GM19463 (cell line): ENCODE measurements around the gene HDAC10.
A peak's percentile ranks its signal among the peaks of the same experiment; 100 is the strongest.

ENCODE experiments used
- ATAC-seq: cut with Tn5 transposase; IDR thresholded peaks from one replicate; pipeline ENCODE4 v1.9.1; 2021; ENCODE audit warnings: mild to moderate bottlenecking, moderate library complexity; ENCODE audit not compliant: unreplicated experiment

Gene HDAC10

DNA sequence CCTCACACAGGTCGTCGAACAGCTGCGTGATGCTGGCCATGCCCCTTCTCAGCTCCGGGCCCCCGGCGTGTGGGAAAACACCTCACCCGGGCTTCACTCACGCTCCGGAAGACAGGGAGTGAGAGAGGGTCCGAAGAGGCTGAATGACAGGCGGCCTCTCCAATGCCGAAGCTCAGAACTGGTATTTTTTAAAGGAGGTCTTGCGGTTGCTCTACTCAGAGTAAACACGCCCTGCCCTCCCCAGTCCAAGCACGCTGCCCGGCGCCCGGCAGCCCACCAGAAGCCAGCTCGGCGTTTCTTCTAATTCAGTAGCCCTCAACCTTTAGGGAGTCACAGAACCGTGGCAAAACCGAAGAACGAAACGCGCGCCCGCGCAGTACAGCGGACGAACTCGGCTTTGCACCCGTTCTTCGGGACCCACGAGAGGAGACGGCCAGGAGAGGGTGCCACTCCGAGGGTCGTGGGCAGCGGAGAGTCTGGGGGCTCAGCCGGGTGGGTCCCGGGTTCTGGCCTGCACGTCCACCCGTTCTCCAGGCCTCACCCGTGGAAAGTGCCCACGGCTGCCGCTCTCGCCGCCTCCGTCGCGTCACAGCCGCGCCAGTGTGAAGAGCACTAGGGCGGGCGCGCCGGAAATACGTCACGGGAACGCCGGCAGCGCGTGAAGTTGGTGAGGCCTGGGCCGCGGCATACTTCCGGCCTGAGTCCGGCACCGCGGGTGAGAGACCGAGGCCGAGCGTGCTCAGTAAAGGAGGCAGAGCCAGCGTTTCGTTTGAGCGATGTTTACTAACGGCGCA lies 6.4 kb downstream of the HDAC10 start, which contains the start of gene TUBGCP6:
Gene TUBGCP6, minus strand, starts transcription at position 604 of the 794 bp plus-strand sequence. Its CDS starts 564 bp downstream, at position 40.
- peak; percentile 72 for ATAC-seq

DNA sequence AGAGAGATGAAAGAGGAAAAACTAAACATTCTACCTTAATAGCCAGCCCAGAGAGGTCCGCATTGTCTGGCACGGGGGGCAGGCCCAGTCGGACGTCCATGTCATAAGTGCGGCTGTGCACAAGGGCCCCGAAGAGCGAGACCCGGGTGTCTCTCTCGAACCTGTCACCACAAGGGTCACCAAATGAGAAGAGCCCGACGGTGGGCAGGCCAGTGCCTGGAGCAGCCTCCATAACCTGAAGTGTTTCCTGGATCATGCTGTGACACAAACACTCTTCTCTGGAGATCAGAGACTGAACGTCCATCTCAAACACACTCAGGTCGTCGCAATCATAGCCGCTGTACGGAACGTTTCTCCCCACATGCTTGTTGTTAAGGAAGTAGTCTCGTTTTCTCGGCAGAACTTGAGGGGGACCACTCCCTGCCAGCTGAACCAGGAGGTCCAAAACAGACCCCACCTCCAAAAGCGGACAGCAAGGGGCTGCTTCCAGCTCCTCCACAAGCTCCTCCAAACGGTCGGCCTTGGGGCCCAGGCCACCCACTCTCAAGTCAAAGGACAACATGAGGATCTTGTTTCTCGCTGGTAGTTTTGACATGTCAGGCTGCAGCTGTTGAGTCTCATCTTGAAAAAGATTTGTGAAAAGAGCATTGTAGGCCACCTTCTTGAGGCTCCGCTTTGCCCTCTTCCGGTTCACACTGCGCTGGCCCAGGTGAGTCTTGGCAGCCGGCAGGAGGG lies 7.2 kb downstream of the HDAC10 start:
- no peak for ATAC-seq

DNA sequence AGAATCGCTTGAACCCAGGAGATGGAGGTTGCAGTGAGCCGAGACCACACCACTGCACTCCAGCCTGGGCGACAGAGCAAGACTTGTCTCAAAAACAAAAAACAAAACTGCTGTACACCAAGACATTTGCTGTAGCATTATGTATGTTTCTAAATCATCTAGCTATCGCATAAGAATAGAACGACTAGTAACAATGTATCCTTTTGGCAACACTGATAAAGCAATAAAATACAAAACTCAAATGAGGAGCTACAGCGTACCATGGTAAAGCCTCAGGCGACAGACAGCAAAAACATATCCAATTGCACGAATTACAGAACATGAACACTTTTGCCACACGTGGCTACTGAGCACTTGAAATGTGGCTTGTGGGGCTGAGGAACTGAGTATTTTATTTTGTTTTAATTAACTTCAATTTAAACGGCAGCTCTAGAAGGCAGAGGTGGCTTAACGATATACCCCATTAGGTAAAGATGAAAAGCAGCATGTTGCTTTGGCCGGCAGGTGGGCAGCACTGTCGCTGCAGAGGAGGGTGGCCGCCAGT lies 8.6 kb downstream of the HDAC10 start:
- ATAC-seq = no peak

DNA sequence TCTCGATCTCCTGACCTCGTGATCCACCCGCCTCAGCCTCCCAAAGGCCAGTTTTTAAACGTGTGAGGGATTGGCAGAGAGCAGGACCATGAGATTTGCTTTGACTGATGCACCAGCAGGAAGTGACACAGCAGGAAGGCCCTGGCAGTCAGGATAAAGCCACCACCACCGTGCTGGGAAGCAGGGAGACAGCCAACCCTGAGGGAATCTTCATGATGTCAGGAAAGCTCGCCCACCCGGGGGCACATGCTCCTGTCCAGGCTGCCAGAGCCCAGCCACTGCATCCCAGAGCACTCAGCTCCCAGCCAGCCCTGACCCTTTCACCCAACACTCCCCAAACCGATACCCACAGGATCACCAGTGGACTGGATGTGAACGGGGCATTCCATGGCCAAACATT lies 12.3 kb downstream of the HDAC10 start:
- no peak for ATAC-seq

DNA sequence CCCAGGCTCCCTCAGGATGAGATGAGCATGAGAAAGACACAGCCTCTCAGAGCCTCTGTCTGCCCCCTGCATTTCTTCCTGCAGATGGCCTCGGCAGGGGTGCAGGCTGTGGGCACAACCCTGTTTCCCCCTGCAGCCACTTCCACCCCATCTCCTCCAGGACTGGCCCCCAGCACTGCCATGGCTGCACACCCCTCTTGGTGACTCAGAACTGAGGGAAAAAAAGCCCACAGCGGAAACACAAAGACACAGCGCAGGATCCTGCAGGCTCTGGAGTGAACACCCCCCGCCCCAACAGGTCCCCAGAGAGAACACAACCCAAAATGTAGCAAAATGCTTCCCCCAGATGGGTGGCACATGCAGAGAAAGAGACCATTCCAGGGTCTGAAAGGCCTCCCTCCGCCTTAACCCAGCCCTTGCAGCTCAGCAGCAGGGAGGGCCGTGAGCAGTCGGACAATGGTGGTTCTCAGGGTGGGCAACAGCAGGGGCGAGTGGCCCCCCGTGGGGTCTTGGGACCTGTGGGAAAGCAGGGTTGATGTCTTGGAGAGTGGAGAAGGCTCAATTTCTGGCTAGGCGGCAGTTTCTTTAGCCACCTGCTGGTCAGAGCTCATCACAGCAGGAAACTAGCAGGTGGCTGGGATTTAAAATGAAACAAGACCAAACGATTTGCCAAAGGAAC lies 14.2 kb downstream of the HDAC10 start:
- ATAC-seq = no peak

DNA sequence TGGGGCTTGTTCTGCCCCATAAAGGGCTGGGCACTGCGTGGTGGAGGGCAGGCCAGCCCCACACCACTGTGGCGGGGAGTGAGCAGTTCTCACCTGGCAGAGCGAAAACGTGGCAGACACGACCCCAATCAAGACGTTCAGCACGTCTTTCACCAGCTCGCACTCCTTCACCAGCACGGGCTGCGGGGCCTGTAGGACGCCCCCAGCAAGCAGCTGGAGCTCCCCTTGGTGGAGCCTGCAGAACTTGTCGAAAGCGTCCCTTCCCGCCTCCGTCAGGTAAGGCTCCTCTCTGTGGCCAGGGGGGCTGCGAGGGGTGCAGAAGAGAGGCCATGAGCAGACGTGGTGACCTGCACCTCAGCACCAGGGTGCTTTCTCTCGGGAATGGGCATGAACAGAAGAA lies 17.8 kb downstream of the HDAC10 start:
- ATAC-seq = no peak

DNA sequence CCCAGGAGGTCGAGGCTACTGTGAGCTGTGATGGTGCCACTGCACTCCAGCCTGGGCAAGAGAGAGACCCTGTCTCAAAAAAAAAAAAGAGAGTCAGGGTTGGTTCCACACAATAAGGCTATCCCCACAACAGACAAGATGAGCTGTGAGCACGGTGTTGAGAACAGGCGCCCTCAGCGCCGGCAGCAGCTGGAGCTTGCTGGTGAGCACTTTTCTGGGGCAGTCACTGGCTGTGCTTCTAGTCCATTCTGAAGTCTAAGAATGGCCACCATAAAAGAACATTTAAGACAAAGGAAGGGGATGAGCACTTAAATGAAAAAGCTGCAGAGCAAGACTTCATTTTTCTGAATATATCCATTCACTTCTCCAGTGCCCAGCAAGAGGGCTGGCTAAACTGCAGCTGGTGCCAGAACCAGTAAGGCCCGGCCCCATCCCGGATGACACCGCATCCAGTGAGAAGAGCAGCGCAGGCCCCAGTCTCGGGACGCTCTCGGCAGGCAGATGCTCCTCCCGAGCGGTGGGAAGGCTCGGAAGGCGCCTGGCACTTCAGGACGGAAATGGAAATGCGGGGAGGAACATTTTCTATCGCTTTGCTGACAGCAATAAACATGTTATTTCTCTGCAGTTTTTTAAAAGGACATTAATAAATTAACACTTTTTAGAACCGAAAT lies 18.4 kb downstream of the HDAC10 start:
- no peak for ATAC-seq

DNA sequence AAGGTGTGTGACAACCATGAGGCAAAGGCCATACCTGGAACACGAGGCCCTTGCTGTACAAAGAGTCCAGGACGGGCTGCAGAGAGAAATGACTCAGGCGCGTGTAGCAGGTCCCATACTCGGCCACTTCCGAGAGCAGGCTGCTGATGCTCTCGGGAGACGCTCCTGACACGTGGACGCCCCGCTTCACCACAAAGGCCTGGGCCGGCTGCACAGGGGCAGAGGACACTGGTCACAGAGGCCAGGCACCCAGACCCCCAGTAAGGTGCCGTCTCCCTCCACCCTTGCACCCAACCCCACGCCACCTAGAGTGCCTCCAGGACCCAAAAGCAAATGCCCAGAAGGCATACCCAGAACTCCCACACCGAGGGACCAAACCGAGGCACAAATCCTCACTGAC lies 21.7 kb downstream of the HDAC10 start:
- no peak for ATAC-seq

DNA sequence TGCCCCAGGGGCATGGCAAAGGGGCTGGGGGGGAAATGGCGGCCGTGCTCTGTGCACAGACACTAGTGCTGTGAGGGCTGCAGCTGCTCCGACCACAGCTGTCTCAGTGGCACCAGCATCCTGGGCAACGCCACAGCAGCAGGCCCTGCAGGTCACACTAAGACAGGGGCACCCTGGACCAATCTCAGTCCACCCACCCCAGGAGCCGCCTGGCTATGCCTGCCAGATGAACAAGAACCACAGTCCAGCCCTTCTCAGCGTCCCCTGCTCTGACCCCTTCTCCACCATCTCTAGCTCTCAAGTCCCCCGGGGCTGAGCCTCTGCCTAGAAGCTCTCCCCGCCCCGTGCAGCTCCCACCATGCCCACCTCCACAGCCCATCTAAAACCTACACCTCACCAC lies 22.7 kb downstream of the HDAC10 start:
- ATAC-seq = no peak

DNA sequence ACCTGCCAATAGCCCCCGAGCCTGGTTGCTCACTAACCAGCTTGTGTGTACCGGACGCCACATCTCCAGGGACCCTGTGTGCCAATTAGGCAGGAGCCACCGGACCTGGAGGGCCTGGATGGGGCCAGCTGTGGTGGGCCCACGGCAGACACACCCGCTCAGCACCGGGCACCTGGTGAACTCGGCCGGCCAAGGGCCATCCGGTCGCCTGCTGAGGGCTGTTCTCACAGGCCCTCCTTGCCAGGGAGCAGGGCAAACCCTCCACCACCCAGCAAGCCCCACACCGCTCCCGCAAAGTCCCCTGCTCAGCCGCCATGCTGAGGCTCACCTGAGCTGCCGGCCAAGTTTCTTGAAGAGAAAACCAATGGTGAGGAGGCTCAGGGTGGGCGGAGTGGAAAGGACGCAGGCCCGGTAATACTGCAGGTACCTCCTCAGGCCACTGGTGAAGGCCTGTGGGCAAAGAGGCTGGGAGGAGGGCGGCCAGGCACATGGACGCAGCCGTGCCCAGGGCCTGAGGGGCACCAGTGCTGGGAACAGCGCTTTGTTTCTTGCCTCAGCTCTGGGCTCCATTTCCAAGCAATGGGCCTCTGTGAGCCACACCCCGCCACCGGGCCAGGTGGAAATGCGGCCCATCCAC lies 23.4 kb downstream of the HDAC10 start:
- ATAC-seq = no peak

DNA sequence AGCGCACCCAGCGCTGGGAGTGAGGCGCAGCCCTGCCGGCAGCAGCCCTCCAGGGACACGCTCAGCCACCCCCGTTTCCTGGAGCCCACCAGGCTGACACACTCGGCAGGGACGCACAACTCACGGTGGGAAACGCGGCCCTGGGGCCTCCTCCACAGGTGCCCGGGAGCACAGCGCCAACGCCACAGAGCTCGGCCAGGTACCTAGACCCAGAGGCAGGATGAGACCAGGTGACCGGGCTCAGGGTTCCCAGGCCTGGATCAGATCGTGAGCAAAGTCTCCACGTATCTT lies 24.2 kb downstream of the HDAC10 start:
- no peak for ATAC-seq

DNA sequence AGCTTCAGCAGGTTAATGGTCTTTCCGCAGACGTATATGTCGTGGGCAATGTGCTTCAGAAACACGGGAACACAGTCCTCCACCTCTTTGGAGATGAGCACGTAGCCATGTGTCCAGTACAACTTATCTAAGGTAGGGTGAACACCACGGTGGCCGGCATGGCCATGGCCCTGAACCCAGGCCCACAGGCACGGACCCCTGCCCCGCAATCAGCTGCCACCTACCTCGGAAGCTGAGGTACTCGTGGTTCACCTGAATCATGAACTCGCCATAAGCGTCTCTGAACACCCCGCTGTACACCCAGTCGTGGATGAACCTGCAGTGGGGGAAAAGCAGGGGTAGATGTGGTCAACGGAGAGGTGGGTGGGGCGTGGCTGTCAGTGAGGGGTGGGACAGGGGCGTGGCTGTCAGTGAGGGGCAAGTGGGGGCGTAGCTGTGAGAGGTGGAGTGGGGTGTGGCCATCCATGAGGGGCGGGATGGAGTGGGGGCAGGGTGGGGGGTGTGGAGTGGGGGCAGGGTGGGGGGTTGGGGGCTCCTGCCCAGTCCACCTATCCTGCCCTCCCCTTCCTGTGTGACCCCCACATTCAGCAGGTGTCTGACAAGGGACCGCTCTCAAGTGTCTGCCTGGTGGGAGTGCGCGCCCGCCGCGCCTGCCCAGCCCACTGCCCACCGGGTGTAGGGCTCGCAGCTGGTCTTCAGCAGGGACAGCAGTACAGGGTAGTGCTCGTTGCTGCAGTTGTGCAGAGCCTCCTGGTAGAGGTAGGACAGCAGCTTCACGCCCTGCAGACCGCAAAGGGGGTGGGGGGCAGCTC lies 24.8 kb downstream of the HDAC10 start:
- no peak for ATAC-seq

DNA sequence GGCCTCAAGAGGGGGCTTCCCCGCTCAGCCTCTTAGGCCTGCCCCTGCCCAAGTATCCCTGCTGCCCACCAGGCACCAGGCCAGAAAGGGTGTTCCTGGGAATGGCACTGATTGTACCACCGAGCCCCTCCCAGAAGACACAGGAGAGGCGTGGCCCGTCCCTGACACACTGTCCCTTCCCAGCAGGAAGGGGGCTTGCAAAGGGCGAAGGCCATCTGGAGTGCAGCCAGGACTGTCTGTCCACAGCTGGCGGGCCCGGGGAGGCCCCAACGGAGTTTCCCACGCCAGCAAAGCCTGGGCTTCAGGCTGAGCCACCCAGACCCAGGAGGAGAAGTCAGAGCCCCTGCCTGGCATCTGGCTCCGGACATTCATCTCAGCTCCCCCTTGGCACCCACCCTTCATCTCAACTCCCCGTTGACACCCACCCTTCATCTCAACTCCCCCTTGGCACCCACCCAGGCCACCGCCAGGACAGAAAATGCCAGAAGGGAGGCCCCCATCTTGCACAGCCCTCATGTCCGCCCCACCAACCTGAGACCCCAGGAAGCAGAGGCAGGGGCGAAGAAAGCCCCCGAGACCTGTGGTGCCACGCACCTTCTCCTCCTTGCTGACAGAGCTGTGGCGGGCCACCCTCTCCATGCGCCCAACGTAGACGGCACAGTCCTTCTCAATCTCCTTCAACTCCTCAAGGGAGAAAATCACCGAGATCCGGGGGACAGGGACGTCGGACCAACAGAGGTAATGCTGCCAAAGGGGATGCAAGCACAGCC lies 25.7 kb downstream of the HDAC10 start:
- ATAC-seq = no peak

DNA sequence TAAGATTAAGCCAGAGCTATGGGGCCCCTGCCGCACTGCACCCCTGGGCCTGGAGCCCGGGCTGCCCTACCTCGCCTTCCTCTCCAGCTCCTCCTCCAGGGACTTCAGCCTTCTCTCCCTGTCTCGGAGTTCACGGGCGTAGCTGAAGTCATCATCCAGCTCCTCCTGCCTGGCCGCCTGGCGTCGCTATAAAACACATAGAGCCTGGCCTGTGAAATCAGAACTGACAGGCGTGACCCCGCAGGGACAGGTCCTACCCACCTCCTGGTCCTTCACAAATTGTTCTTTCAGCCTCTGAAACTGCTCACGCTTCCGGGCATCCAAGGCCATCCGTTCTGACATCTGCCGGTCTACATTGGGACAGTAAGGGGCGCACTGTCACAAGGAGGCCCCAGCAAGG lies 27.0 kb downstream of the HDAC10 start:
- ATAC-seq = no peak

DNA sequence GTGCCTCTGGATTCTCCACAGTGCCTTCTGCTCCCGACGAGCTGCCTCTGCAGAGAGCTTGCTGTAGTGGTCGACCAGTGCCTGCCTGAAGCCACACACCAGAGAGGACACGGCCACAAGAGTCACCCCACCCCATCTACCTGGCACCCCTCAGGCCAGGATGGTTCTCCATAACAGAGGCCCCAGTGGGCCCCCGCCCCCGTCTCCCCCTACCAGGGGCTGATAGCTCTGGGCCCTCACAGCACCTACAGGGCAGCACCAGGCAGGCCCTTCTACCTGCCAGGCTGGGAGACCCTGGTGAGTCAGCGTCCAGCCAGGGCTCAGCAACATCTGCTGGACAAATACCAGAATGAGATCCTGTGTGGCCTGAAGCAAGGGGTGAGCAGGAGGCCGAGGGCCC lies 28.6 kb downstream of the HDAC10 start:
- ATAC-seq = no peak

DNA sequence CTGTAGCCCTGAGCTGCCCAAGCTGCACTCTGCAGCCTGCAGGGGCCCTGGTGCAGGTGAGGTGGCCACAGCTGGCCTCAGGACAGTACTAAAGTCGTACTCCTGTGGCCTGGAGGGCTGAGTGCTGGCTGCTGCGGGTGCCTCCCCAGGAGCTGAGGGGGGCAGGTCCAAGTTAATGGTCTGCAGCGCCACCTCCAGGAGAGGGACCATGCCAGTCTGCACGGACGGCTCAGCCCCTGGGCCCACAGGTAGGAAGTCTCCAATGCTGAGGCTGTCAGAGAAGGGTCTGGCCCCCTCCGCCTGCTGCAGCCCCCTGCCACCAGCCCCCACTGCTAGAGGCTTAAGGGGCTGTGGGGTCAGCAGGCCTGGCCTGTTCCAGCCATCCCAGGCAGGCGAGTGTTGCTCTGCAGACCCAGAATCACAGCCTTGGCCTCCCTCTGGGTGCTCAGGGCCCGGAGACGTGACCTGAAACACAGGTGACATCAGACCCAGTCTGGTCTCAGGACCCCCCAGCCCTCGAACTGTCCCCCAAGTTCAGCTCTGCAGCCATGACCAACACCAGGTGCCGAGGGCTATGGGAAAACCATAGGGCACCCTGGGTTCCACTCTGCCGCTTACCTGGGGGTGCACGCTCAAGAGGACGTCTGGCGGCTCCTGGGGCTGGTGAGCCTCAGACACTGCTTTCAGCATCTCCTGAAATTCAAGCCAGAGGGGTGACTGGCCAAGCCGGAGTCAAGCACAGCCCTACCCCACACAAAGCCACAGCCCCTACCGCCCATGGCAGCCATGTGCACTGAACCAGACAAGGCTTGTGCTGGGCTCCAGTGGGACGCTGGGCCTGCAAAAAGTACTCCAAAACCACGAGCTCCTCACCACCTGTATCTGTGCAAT lies 29.4 kb downstream of the HDAC10 start:
- ATAC-seq = no peak

DNA sequence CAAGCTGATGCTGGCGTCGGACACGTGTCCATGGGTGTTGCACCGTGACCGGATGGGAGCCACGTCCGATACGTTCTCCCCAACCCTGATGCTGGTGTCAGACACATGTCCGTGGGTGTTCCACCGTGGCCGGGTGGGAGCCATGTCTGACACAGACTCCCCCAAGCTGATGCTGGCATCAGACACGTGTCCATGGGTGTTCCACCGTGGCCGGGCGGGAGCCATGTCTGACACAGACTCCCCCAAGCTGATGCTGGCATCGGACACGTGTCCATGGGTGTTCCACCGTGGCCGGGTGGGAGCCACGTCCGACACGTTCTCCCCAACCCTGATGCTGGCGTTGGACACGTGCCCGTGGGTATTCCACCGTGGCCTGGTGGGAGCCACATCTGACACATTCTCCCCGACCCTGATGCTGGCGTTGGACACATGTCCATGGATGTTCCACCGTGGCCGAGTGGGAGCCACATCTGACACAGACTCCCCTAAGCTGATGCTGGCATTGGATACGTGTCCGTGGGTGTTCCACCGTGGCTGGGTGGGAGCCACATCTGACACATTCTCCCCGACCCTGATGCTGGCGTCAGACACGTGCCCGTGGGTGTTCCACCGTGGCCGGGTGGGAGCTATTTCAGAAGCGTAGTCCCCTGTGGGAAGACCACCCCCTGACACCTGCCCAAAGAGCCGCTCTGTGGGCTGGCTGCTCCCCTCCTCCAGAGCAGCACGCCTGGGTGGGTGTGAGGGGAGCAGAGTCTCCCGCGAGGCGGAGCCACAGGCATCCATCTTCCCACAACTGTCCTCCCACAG lies 30.3 kb downstream of the HDAC10 start:
- ATAC-seq = no peak
